HepG2 (cell line): ENCODE results near the gene HOXA5. TPM values are rescaled to one million over a fixed set of nuclear protein-coding genes. Genes with fewer than 3 reads are reported as not detected.

Experiments used
- BORCS8-MEF2B ChIP-seq: sonication (generic); formaldehyde crosslinking; IDR thresholded peaks from 2 replicates; pipeline ENCODE4 v1.8.0; 2022; ENCODE audit warnings: mild to moderate bottlenecking, missing genetic modification reagents
- FOXA3 ChIP-seq: IDR thresholded peaks from 2 replicates; pipeline ENCODE4 v1.6.1; 2016; ENCODE audit warnings: missing genetic modification reagents, missing compliant biosample characterization
- HNF4G ChIP-seq, 2 experiments: sonication (generic) in 1 of 2; formaldehyde crosslinking in 1 of 2; IDR thresholded peaks; 2 replicates each; pipeline versions ENCODE4 v1.4.0 to v1.6.1; 2011 to 2020; ENCODE audit warnings: borderline replicate concordance in 2 of 2, low read depth in 2 of 2, mild to moderate bottlenecking in 2 of 2, low read length in 1 of 2, missing genetic modification reagents in 1 of 2, moderate library complexity in 1 of 2
- ISX ChIP-seq: sonication (generic); formaldehyde crosslinking; conservative IDR thresholded peaks from 2 replicates; pipeline ENCODE4 v1.5.0; 2020; ENCODE audit warnings: missing genetic modification reagents
- LCORL ChIP-seq, 2 experiments: fragments of 450-650 bp in 1 of 2; sonication (generic) in 1 of 2; formaldehyde crosslinking in 1 of 2; IDR thresholded peaks; 2 replicates each; pipeline versions ENCODE4 v1.5.0 to v1.6.1; 2017 to 2020; ENCODE audit warnings: antibody characterized with exemption in 1 of 2, missing genetic modification reagents in 1 of 2
- NFAT5 ChIP-seq: sonication (generic); formaldehyde crosslinking; IDR thresholded peaks from 2 replicates; pipeline ENCODE4 v1.4.0; 2020; ENCODE audit warnings: missing genetic modification reagents
- RNF2 ChIP-seq: fragments of 450-650 bp; conservative IDR thresholded peaks from 2 replicates; pipeline ENCODE4 v1.6.1; 2016; ENCODE audit warnings: low read depth
- SAP130 ChIP-seq: IDR thresholded peaks from 2 replicates; pipeline ENCODE4 v1.6.1; 2016; ENCODE audit warnings: low read depth
- SP5 ChIP-seq: IDR thresholded peaks from 2 replicates; pipeline ENCODE4 v1.6.1; 2016; ENCODE audit warnings: low read depth, borderline replicate concordance
- YEATS4 ChIP-seq: sonication (generic); formaldehyde crosslinking; IDR thresholded peaks from 2 replicates; pipeline ENCODE4 v1.4.0; 2020; ENCODE audit warnings: missing genetic modification reagents, borderline replicate concordance
- ZIK1 ChIP-seq: sonication (generic); formaldehyde crosslinking; IDR thresholded peaks from 2 replicates; pipeline ENCODE4 v1.5.0; 2020; ENCODE audit warnings: mild to moderate bottlenecking, low read depth, missing genetic modification reagents, borderline replicate concordance
- ZMAT3 ChIP-seq: sonication (generic); formaldehyde crosslinking; conservative IDR thresholded peaks from 2 replicates; pipeline ENCODE4 v1.7.0; 2021; ENCODE audit warnings: missing genetic modification reagents
- ZNF232 ChIP-seq: sonication (generic); formaldehyde crosslinking; IDR thresholded peaks from 2 replicates; pipeline ENCODE4 v1.4.0; 2020; ENCODE audit warnings: missing genetic modification reagents, borderline replicate concordance
- ZNF274 ChIP-seq: sonication (generic); formaldehyde crosslinking; IDR thresholded peaks from 2 replicates; pipeline ENCODE4 v1.5.1; 2020; ENCODE audit warnings: mild to moderate bottlenecking, missing genetic modification reagents
- ZNF33B ChIP-seq: sonication (generic); formaldehyde crosslinking; IDR thresholded peaks from 2 replicates; pipeline ENCODE4 v1.5.1; 2020; ENCODE audit warnings: mild to moderate bottlenecking, missing genetic modification reagents
- ZNF7 ChIP-seq: IDR thresholded peaks from 2 replicates; pipeline ENCODE4 v1.6.1; 2016; ENCODE audit warnings: missing biosample characterization, missing genetic modification reagents
- polyA plus RNA-seq, 8 experiments: library from polyadenylated mRNA; depleted of rRNA in 3 of 8; stranded (reverse) in 7 of 8; unstranded in 1 of 8; fragments of >200 nt; fragmentation: Illumina TruSeq in 4 of 8; extraction: Trizol in 4 of 8; gene quantifications; 2 replicates each; pipeline versions ENCODE4 v1.2.1 to v1.2.3, GENCODE V29; 2011 to 2016; ENCODE audit warnings: low read depth in 4 of 8, missing spikeins in 1 of 8, mixed read lengths in 1 of 8; ENCODE audit not compliant: insufficient read depth in 1 of 8
- total RNA-seq, 5 experiments: library from RNA; depleted of rRNA; stranded (reverse); fragments of >200 nt; fragmentation: Illumina TruSeq; extraction: Trizol; gene quantifications; 2 replicates each; pipeline ENCODE4 v1.2.3, GENCODE V29; 2016; ENCODE audit warnings: low read depth in 1 of 5
- TF ChIP-seq, protein P1 (sequence below): sonication (generic); formaldehyde crosslinking; IDR thresholded peaks from 2 replicates; pipeline ENCODE4 v1.9.0; 2021; ENCODE audit warnings: mild to moderate bottlenecking, missing genetic modification reagents

The HOXA5 gene
- total and polyA plus RNA-seq, 2 of the 13 experiments (the other 11 are each of a cell fraction or from before 2014, with no cell fraction given) = 3.2 to 3.6 TPM

- TF ChIP-seq ZNF274 = peak; percentile 87; the same call in 1 of the 2 replicates
- TF ChIP-seq FOXA3 (CRISPR knock-in tag) = peak; percentile 28; the same call in 1 of the 2 replicates
- no peak; the same call in 1 of the 2 replicates for TF ChIP-seq RNF2
- TF ChIP-seq BORCS8-MEF2B (CRISPR knock-in tag) = peak; percentile 87
- TF ChIP-seq ISX (CRISPR knock-in tag) = no peak
- TF ChIP-seq ZMAT3 = no peak
- peak; percentile 25 for TF ChIP-seq YEATS4 (CRISPR knock-in tag)
- peak; percentile 36; the same call in 1 of the 2 replicates for TF ChIP-seq HNF4G (IDR thresholded peaks at IDR 0.05; ENCODE audit: borderline replicate concordance, low read depth, low read length)
- no peak for TF ChIP-seq HNF4G (CRISPR knock-in tag; IDR thresholded peaks at IDR 0.05; ENCODE audit: borderline replicate concordance, low read depth)
- TF ChIP-seq NFAT5 = no peak
- peak; percentile 88 for TF ChIP-seq SAP130
- TF ChIP-seq, protein P1, sequence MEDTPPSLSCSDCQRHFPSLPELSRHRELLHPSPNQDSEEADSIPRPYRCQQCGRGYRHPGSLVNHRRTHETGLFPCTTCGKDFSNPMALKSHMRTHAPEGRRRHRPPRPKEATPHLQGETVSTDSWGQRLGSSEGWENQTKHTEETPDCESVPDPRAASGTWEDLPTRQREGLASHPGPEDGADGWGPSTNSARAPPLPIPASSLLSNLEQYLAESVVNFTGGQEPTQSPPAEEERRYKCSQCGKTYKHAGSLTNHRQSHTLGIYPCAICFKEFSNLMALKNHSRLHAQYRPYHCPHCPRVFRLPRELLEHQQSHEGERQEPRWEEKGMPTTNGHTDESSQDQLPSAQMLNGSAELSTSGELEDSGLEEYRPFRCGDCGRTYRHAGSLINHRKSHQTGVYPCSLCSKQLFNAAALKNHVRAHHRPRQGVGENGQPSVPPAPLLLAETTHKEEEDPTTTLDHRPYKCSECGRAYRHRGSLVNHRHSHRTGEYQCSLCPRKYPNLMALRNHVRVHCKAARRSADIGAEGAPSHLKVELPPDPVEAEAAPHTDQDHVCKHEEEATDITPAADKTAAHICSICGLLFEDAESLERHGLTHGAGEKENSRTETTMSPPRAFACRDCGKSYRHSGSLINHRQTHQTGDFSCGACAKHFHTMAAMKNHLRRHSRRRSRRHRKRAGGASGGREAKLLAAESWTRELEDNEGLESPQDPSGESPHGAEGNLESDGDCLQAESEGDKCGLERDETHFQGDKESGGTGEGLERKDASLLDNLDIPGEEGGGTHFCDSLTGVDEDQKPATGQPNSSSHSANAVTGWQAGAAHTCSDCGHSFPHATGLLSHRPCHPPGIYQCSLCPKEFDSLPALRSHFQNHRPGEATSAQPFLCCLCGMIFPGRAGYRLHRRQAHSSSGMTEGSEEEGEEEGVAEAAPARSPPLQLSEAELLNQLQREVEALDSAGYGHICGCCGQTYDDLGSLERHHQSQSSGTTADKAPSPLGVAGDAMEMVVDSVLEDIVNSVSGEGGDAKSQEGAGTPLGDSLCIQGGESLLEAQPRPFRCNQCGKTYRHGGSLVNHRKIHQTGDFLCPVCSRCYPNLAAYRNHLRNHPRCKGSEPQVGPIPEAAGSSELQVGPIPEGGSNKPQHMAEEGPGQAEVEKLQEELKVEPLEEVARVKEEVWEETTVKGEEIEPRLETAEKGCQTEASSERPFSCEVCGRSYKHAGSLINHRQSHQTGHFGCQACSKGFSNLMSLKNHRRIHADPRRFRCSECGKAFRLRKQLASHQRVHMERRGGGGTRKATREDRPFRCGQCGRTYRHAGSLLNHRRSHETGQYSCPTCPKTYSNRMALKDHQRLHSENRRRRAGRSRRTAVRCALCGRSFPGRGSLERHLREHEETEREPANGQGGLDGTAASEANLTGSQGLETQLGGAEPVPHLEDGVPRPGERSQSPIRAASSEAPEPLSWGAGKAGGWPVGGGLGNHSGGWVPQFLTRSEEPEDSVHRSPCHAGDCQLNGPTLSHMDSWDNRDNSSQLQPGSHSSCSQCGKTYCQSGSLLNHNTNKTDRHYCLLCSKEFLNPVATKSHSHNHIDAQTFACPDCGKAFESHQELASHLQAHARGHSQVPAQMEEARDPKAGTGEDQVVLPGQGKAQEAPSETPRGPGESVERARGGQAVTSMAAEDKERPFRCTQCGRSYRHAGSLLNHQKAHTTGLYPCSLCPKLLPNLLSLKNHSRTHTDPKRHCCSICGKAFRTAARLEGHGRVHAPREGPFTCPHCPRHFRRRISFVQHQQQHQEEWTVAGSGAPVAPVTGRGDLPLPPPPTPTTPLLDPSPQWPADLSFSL (CRISPR knock-in tag) = no peak
- peak; percentile 74 for TF ChIP-seq SP5
- no peak for TF ChIP-seq LCORL (IDR thresholded peaks at IDR 0.05)
- peak; percentile 47 for TF ChIP-seq LCORL (CRISPR knock-in tag; IDR thresholded peaks at IDR 0.05)
- no peak; the same call in 1 of the 2 replicates for TF ChIP-seq ZNF33B (CRISPR knock-in tag)
- TF ChIP-seq ZNF7 (CRISPR knock-in tag) = no peak
- TF ChIP-seq ZIK1 (CRISPR knock-in tag) = no peak
- no peak for TF ChIP-seq ZNF232 (CRISPR knock-in tag)
These were observed 12.7 kb downstream of the HOXA5 start, which contains the start of gene HOXA4 (continued) for GRCh38 chr7:27130540-27131389.
